Astrocyte (in vitro differentiated cells and primary cell): ENCODE results near the gene AKAP8L. TPM values are rescaled to one million over a fixed set of nuclear protein-coding genes. Genes with fewer than 3 reads are reported as not detected.

Experiments
- DNase-seq: peaks from one replicate; pipeline ENCODE4 v3.0.0-alpha.2; 2010; ENCODE audit warnings: low read depth
- FAIRE-seq: peaks from 2 replicates; lab custom pipeline; 2011; peaks lifted over from hg19 to GRCh38; lab: Jason Lieb, UNC
- H2AFZ ChIP-seq: 2 replicates; pipeline ENCODE4 v1.6.0; 2012; ENCODE audit warnings: low read depth, low read length, inconsistent platforms
- H3K27ac ChIP-seq: 2 replicates; pipeline ENCODE4 v1.5.1; 2011; ENCODE audit warnings: low read depth, low read length, inconsistent platforms
- H3K27me3 ChIP-seq: 2 replicates; pipeline ENCODE4 v1.6.0; 2011; ENCODE audit warnings: low read length, inconsistent platforms; ENCODE audit not compliant: insufficient read depth
- H3K36me3 ChIP-seq: 2 replicates; pipeline ENCODE4 v1.5.1; 2011; ENCODE audit warnings: low read length, inconsistent platforms; ENCODE audit not compliant: insufficient read depth
- H3K4me1 ChIP-seq: 2 replicates; pipeline ENCODE4 v1.5.1; 2011; ENCODE audit warnings: low read length, inconsistent platforms; ENCODE audit not compliant: insufficient read depth
- H3K4me2 ChIP-seq: 2 replicates; pipeline ENCODE4 v1.6.0; 2012; ENCODE audit warnings: low read length, inconsistent platforms
- H3K4me3 ChIP-seq: 2 replicates; pipeline ENCODE4 v1.5.1; 2011; ENCODE audit warnings: low read depth, mild to moderate bottlenecking, low read length, inconsistent platforms; ENCODE audit not compliant: insufficient read depth
- H3K79me2 ChIP-seq: 2 replicates; pipeline ENCODE4 v1.6.0; 2012; ENCODE audit warnings: mild to moderate bottlenecking, low read length, inconsistent platforms; ENCODE audit not compliant: insufficient read depth
- H3K9ac ChIP-seq: 2 replicates; pipeline ENCODE4 v1.6.0; 2012; ENCODE audit warnings: mild to moderate bottlenecking, low read length, inconsistent platforms
- H3K9me3 ChIP-seq: 2 replicates; pipeline ENCODE4 v1.5.1; 2012; ENCODE audit warnings: low read depth, mild to moderate bottlenecking, low read length, inconsistent platforms; ENCODE audit not compliant: insufficient read depth
- H4K20me1 ChIP-seq: 2 replicates; pipeline ENCODE4 v1.6.0; 2012; ENCODE audit warnings: low read length, inconsistent platforms; ENCODE audit not compliant: insufficient read depth
- H3K27ac Mint-ChIP-seq: one replicate; pipeline ENCODE4 v1.8.0; 2021; ENCODE audit warnings: mild to moderate bottlenecking, mixed read lengths; ENCODE audit not compliant: unreplicated experiment
- H3K27me3 Mint-ChIP-seq: one replicate; pipeline ENCODE4 v1.8.0; 2021; ENCODE audit warnings: low read depth, mixed read lengths; ENCODE audit not compliant: unreplicated experiment
- H3K36me3 Mint-ChIP-seq: one replicate; pipeline ENCODE4 v1.8.0; 2021; ENCODE audit warnings: low read depth, mixed read lengths; ENCODE audit not compliant: unreplicated experiment
- H3K4me1 Mint-ChIP-seq: one replicate; pipeline ENCODE4 v1.8.0; 2021; ENCODE audit warnings: low read depth, mixed read lengths; ENCODE audit not compliant: unreplicated experiment
- H3K4me3 Mint-ChIP-seq: one replicate; pipeline ENCODE4 v1.8.0; 2021; ENCODE audit warnings: mild to moderate bottlenecking, moderate library complexity, mixed read lengths; ENCODE audit not compliant: unreplicated experiment
- H3K9me3 Mint-ChIP-seq: one replicate; pipeline ENCODE4 v1.8.0; 2021; ENCODE audit warnings: mild to moderate bottlenecking, mixed read lengths; ENCODE audit not compliant: unreplicated experiment
- CTCF ChIP-seq: IDR thresholded peaks from 2 replicates; pipeline ENCODE4 v1.5.1; 2011; ENCODE audit warnings: low read depth, mild to moderate bottlenecking, inconsistent platforms, low read length, moderate library complexity; ENCODE audit not compliant: insufficient read depth
- EZH2 ChIP-seq: IDR thresholded peaks from 2 replicates; pipeline ENCODE4 v1.6.1; 2012; ENCODE audit warnings: mild to moderate bottlenecking, low read length, inconsistent platforms; ENCODE audit not compliant: insufficient read depth
- total RNA-seq: library from RNA; stranded (reverse); gene quantifications from 2 replicates; pipeline ENCODE4 v1.2.1, GENCODE V29; 2021

Gene AKAP8L
- total RNA-seq, 1 donor from 2014 or later: 101 TPM

GRCh38 chr19:15452111-15453047, 33.6 kb upstream of the AKAP8L start:
- Mint-ChIP-seq H3K4me1 (no peaks in the 10 kb centered on the region), H3K9me3 (peaks cover 5% of the 10 kb centered on the region), H3K4me3 (peak overlapping the region; percentile 27), H3K27me3 (peaks cover 41% of the 10 kb centered on the region), H3K27ac (no peak overlapping the region), H3K36me3 (peaks cover 4% of the 10 kb centered on the region)
- Histone ChIP-seq H3K4me1 (peaks cover 6% of the 10 kb centered on the region), H2AFZ (peak overlapping the region; percentile 89), H3K27me3 (peaks cover 17% of the 10 kb centered on the region), H3K79me2 (no peaks in the 10 kb centered on the region), H3K36me3 (no peaks in the 10 kb centered on the region), H4K20me1 (no peaks in the 10 kb centered on the region), H3K9me3 (no peaks in the 10 kb centered on the region), H3K9ac (peak overlapping the region; percentile 27), H3K4me2 (peak overlapping the region; percentile 85), H3K27ac (no peak overlapping the region), H3K4me3 (peak overlapping the region; percentile 24)
- FAIRE-seq (no peak), DNase-seq (peak; percentile 43)
- TF ChIP-seq EZH2 (no peak), CTCF (no peak)

GRCh38 chr19:15450528-15450890, 31.7 kb upstream of the AKAP8L start:
- Mint-ChIP-seq H3K36me3 (peaks cover 14% of the 10 kb centered on the region), H3K27me3 (peaks cover 28% of the 10 kb centered on the region), H3K27ac (peak overlapping the region; percentile 38), H3K4me1 (no peaks in the 10 kb centered on the region), H3K9me3 (peaks cover 5% of the 10 kb centered on the region), H3K4me3 (peak overlapping the region; percentile 82)
- Histone ChIP-seq H3K9ac (no peak overlapping the region), H2AFZ (peak overlapping the region; percentile 84), H3K4me3 (no peak overlapping the region), H3K4me2 (peak overlapping the region; percentile 76), H3K36me3 (no peaks in the 10 kb centered on the region), H4K20me1 (no peaks in the 10 kb centered on the region), H3K79me2 (no peaks in the 10 kb centered on the region), H3K27me3 (peaks cover 5% of the 10 kb centered on the region), H3K9me3 (no peaks in the 10 kb centered on the region), H3K27ac (no peak overlapping the region), H3K4me1 (peaks cover 6% of the 10 kb centered on the region)
- TF ChIP-seq CTCF: no peak
- no peak for TF ChIP-seq EZH2
- DNase-seq: no peak
- FAIRE-seq: no peak
